NOMO-1 treated with dmso at 0.1 percent for 144 hours (cell line): Measurements from ENCODE around the gene GCG.

Experiments
- DNase-seq: peaks from one replicate; lab custom pipeline; 2025; ENCODE audit not compliant: unreplicated experiment; lab: John Stamatoyannopoulos, UW

GCG gene

DNA sequence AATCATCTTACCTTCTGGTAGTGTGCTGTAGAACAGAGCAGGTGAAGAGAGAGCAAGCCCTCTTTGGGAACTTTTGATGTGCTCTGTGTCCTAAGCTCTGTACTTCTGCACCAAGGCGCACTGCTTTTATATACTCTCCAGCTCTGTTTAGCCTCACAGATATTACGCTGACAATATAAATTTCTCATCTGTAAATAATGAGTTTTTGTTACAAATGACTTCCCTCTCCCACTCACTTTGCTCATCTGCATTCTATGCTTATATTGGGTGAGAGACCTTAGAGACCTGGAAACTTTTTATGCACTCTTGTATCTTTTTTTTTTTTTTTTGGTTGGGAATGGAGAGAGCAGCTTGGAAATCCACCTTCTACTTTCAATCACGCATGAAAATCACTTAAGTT, at the start of gene GCG:
TSS of gene GCG (minus strand) at position 101 of the 400 bp plus-strand sequence. CDS start 3,069 bp downstream, outside the sequence.
- DNase-seq, result no peak

DNA sequence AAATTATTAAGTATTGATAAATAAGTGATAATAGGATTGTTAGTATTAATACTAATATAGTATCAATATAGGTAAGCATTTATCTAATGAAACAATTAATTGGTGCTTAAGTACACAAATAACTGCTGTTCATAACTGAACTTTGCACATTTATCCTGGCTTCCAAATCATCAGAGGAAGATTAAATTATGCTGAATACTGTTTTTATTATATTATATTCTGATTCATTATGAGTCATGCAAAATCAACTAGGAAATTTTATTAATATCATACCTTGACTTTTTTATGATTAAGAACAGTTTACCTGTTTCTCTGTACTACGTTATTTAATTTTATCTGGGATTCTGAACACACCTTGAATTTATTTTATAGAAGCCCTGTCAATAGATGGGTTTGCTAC, 48.6 kb upstream of the GCG start:
- DNase-seq, result no peak

GRCh38 chr2:162199913-162200312, 47.9 kb upstream of the GCG start:
- no peak for DNase-seq

- DNase-seq, result no peak
These were observed 46.2 kb upstream of the GCG start for GRCh38 chr2:162198239-162198638.

GRCh38 chr2:162197069-162197825, 45.2 kb upstream of the GCG start:
- DNase-seq, result no peak

- DNase-seq, result no peak
These were observed 44.6 kb upstream of the GCG start for GRCh38 chr2:162196638-162197037.

- DNase-seq, result no peak
These were observed 36.4 kb upstream of the GCG start for GRCh38 chr2:162188451-162188850.

- DNase-seq, result no peak
These were observed 33.6 kb upstream of the GCG start for GRCh38 chr2:162185541-162186232.

- DNase-seq, result no peak
These were observed 32.9 kb upstream of the GCG start for GRCh38 chr2:162184821-162185450.

GRCh38 chr2:162184359-162184758, 32.3 kb upstream of the GCG start:
- no peak for DNase-seq

GRCh38 chr2:162182395-162182794, 30.3 kb upstream of the GCG start:
- no peak for DNase-seq

DNA sequence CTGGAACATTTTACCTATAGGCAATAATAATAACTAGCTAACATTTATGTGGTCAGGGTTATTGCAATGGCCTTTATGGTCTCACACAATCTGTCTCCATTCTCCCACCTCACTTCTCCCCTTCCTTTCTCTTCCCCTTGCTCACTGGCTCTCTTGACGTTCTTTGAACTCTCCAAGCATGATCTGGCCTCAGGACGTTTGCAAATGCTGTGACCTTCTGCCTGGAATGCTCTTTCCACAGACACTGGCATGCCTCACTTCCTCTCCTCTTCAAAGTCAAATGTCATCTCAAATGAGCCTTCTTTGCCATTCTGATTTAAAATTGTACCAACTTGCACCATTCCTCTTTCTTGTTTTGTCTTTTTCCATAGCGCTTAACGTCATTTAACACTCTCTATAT, 25.3 kb upstream of the GCG start:
- DNase-seq, result no peak

GRCh38 chr2:162175714-162176113, 23.7 kb upstream of the GCG start:
- no peak for DNase-seq

DNA sequence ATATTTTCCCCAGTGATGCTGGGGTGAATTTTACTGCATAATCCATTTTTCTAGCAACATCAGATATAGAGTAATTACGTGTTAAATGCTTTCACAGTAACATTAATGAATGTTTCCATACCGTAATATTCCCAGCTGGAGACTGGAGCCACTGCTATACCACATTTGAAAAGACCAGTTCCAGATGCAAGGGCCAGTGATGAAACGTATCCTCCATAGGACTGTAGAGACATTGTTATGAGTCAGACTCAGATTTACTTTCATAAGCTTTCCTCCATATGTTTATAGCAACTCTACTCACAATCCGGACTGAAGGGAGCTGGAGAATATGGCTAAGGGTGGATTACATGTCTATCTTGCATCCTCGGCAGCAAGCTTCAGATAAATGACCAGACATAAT, 22.7 kb upstream of the GCG start:
- DNase-seq, result no peak

DNA sequence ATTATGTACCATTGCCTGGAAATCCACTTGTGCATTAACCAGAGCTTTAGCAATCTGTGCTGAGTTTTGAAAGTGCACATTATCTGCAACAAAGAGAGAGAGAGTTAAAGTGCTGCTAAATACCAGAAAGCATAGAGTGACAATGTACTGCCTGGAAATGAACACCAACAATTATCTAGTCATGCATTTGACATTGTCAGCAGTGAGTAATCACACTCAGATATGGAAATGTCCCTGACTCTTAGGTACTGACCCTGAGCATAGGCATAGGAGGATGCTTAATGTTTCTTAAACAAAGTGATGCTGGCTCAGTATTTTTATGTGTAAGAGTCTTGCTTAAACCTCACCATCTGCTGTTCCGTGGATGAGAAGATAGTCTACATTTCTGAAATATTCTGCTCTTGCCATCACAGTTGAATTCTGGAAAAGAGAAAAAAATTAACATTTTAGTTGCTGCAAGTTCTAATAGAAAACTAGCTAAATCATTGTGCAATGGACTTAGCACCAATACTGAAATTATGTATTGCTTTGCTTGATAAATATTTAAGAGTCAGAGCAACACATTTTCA, 20.8 kb upstream of the GCG start:
- DNase-seq, result no peak

DNA sequence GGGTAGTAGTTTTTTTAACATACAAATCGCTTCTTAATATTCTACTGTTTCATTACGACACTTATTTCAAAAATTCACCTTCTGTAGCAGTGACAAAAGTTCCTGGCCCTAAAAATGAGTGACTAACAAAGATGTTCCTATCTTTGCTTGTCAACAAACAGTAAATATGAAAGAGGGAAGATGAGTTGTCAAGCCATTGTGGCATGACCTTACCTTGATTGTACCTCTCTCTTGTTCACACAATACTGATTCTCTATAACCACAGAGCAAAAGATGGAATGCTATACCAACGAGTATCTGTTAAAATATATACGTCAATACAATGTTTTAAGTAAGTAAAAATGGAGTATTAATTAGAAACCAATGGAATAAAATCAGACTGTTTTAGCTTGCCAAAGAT, 14.7 kb upstream of the GCG start:
- DNase-seq, result no peak

DNA sequence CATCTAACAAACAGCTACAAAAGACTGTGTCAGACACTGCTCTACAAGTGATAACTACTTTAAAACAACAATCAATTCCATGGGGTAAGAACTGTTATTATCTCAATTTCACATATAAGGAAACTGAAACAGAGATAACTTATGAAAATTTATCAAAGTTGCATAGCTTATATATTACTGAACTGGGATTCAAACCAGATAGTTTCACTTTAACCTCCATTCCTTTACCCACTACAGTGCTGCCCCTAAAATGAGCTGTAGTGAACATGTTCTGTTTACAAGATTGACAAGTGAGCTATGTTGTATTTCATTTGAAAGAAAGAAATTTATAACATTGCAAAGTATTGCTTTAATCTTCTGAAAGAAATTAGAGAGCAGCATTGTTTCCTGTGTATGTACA, 14.1 kb upstream of the GCG start:
- DNase-seq, result no peak

DNA sequence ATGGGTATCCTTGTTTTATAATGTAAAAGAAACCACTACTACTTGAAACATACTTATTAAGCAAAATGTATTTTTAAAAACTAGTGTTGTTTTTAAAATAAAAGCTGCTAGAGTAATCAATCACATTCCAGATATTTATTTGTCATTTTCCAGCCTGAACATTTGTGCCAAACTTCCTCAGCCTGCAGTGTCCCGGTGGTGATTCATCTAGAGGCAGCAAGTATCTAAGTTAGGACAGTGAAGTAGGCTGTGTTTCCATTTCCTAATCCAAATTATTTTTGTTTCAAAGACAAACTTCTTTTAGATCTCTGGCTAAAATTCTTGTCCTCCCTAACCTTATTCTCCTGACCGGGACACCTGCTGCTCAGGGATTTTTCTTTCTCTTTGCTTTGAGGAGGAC, 12.8 kb upstream of the GCG start:
- no peak for DNase-seq

GRCh38 chr2:162159446-162159845, 7.4 kb upstream of the GCG start:
- no peak for DNase-seq

DNA sequence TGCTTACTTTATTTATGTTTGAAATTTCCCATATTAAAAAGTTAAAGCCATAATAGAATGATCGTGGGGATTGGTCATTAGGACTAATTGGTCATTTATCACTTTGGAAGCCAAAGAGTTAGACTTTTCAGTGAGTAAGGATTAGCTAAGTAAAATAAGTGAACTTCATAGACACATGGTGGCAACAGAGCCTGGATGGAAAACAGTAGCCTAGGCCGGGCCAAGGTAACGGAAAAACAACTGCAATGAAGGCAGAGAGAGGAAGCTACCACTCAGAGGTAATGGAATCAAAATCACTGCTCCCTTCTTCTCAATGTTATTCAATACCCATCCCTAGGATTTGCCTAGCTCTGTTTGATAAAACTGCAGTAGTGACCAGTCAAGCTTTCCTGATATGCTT, 4.1 kb upstream of the GCG start:
- DNase-seq, result no peak

GRCh38 chr2:162155093-162155492, 3.0 kb upstream of the GCG start:
- DNase-seq, result no peak
